ENCODE measurements around the gene VPS18.
"Not testable (repeated sequence)": the region's sequence is repeated elsewhere in the genome, so short reads cannot be mapped to it uniquely, and the experiment has no call there.

The VPS18 gene

GRCh38 chr15:40893733-40894680, at the start of gene VPS18:
VPS18 (plus strand) TSS chr15:40894450; CDS start chr15:40894769, 319 bp downstream.
- peak; percentile 98 for DNase-seq (ENCODE audit: low spot score)

DNA sequence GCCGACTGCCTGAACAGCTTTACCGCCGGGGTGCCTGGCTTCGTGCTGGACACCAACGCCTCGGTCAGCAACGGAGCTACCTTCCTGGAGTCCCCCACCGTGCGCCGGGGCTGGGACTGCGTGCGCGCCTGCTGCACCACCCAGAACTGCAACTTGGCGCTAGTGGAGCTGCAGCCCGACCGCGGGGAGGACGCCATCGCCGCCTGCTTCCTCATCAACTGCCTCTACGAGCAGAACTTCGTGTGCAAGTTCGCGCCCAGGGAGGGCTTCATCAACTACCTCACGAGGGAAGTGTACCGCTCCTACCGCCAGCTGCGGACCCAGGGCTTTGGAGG, 49.6 kb upstream of the VPS18 start:
- peak; percentile 46 for DNase-seq (ENCODE audit: low spot score)

GRCh38 chr15:40845036-40845435, 49.2 kb upstream of the VPS18 start:
- no peak for DNase-seq (ENCODE audit: low spot score)

GRCh38 chr15:40845511-40846284, 48.6 kb upstream of the VPS18 start:
- peak; percentile 94 for DNase-seq (ENCODE audit: low spot score)

GRCh38 chr15:40846841-40847222, 47.4 kb upstream of the VPS18 start:
- peak; percentile 74 for DNase-seq (ENCODE audit: low spot score)

DNA sequence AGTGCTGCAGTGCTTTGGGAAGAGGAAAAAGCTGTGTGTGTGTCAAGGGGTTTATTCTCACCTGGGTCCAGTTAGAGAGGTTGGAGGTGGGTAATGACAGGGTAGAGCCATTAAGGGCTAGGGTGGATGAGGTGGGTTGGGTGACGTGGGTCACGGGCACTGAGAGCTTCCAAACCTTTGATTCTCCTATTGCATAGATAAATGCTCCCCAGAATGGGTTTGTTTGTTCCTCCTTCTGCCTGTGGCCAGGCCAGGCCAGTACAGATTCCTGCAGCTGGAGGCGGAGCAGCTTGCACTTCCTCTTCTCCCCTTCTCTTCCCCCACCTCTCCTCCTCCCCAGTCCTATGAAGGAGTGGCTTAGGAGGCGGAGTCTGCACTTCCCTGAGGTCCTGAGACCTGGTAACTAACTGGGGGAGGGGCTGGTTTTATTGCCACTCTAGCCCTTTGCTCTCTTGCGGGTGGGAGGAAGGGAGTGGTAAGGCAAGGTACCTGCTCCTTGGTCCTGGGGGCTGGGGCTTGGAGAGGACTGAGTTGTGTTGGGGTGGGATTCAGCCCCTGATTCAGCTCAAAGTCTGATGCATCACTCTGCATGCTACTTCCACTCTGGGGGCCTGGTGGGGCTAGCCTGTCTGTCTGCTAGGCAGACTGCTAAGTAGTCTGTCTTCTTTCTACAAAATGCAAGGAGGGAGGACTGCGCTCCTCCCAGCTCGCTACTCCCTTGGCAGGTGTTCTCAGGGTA, 46.9 kb upstream of the VPS18 start:
- peak; percentile 89 for DNase-seq (ENCODE audit: low spot score)

GRCh38 chr15:40850576-40851112, 43.6 kb upstream of the VPS18 start:
- DNase-seq (ENCODE audit: low spot score), result no peak

DNA sequence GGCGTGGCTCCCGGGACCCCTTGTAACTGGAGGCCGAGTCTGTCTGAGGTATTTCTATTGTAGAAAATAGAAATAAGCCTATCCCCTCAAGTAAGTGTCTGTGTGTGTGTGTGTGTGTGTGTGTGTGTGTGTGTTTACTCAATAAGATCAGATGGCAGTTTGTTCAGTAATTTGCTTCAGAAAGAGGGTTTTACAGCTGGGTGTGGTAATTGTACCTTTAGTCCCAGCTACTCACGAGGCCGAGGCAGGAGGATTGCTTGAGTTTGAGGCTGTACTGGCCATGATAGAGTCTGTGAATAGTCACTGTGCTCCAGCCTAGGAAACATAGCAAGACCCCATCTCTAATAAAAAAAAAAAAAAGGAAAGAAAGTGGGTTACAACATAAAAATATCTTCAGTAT, 41.7 kb upstream of the VPS18 start:
- no peak for DNase-seq (ENCODE audit: low spot score)

DNA sequence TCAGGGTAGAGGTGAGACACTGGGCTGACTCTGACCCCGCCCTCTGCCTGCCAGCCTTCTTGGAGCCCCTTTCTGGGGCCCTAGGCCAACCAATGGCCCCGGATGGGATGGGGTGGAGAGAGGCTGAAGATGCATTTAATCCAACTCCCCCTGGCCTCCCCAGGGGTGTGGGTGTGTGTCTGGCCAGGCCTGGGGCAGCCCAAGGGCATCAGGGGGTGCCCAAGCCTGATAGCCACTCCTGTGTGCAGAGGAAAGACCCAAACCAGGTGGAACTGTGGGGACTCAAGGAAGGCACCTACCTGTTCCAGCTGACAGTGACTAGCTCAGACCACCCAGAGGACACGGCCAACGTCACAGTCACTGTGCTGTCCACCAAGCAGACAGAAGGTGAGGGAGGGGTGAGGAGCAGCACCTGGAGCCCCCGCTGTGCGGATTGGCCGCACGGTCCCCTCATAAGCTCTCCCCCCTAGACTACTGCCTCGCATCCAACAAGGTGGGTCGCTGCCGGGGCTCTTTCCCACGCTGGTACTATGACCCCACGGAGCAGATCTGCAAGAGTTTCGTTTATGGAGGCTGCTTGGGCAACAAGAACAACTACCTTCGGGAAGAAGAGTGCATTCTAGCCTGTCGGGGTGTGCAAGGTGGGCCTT, 40.9 kb upstream of the VPS18 start:
- DNase-seq (ENCODE audit: low spot score), result no peak

DNA sequence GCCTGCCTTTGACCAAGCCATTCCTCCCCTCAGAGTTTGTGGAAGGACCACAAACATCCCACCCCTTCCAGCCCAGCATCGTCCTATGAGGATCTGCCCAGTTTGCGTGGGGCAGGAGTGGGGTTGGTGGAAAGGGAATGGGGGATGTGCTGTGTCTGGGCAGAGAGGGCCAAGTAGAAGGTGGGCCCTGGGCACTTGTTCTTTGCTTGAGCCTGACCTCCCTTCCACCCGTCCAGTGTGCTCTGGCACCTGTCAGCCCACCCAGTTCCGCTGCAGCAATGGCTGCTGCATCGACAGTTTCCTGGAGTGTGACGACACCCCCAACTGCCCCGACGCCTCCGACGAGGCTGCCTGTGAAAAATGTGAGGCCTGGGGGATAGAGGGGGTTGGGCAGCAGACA, 40.1 kb upstream of the VPS18 start:
- no peak for DNase-seq (ENCODE audit: low spot score)

DNA sequence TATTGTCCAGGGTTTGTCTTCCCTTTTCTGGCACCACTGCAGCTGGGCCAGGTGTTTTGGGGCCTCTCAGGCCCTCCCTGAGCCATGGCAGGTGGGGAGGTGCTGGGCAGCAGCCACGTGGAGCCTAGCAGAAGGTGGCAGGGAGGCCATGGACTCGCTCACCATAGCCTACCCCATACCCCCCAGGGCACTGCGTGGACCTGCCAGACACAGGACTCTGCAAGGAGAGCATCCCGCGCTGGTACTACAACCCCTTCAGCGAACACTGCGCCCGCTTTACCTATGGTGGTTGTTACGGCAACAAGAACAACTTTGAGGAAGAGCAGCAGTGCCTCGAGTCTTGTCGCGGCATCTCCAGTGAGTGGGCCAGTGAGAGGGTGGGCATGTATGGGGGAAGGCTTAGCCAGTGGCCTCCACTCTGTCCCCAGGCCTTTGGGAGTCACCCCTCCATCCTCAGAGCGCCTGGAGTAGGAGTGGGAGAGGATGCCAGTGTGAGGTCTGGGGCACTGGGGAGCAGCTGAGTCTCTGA, 38.5 kb upstream of the VPS18 start:
- DNase-seq (ENCODE audit: low spot score), result no peak

GRCh38 chr15:40856746-40857145, 37.5 kb upstream of the VPS18 start:
- DNase-seq (ENCODE audit: low spot score), result no peak

- DNase-seq (ENCODE audit: low spot score), result peak; percentile 74
Observed at GRCh38 chr15:40857601-40858341, 36.5 kb upstream of the VPS18 start.

DNA sequence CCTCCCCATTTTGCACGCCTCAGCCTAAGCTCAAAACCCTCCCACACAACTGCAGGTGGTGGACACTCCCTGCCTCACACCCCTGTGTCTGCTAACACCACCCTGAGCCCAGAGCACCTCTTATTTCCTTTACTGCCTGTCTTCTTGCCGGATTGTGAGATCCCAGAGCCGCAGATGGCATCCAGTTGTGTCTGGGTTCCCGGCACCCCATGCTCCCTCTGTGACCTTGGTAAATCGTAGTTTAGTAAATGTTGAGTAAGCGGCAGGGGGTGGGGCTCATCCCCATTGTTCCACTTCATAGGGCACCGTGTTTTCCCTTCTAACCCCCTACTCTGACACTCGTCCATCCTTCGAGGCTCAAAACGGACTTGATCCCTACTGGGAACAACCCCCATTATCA, 35.5 kb upstream of the VPS18 start:
- DNase-seq (ENCODE audit: low spot score), result no peak

DNA sequence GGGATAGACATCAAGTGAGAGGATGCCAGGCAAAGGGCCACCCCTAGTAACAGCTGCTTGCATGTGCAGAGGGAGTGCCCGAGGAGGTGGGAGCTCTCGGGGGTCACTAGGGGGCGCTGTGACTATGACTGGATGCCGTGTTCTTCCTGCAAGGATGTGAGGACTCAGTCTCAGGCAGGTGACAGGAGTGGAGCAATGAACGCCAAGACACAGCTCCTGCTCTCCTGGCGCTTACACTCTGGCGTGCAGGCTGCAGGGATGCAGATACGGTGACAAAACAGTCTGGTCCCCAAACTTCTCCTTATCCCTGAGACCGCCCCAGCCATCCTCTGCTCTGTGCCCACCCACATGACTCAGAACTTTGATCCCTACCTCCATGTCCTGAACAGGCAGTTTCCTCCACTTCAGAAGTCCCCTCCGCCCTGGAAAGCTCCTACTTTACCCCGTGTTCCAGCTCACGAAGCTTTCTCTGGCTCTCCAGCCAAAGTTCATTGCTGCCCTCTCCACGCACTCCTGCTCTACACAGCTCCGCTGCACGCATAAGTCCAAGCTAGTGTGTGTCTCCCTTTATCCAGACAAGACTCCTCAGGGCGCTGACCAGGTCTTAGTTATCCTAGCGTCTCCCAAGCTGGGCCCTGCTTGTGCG, 34.9 kb upstream of the VPS18 start:
- peak; percentile 87 for DNase-seq (ENCODE audit: low spot score)

DNA sequence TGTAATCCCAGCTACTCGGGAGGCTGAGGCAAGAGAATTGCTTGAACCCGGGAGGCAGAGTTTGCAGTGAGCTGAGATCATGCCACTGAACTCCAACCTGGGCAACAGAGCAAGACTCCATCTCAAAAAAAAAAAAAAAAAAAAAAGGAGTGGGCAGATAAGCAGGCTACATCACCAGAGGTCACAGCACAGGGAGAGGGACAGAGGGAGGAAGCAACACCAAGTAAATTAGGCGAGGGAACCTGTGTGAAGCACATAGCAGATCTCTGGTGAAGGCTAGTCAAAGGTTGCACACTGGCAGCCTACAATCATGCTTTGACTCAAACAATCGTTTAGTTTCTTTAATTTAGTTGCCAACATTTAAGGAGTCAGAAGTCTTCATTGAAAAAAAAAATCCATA, 33.1 kb upstream of the VPS18 start:
- DNase-seq (ENCODE audit: low spot score), result not testable (repeated sequence)

DNA sequence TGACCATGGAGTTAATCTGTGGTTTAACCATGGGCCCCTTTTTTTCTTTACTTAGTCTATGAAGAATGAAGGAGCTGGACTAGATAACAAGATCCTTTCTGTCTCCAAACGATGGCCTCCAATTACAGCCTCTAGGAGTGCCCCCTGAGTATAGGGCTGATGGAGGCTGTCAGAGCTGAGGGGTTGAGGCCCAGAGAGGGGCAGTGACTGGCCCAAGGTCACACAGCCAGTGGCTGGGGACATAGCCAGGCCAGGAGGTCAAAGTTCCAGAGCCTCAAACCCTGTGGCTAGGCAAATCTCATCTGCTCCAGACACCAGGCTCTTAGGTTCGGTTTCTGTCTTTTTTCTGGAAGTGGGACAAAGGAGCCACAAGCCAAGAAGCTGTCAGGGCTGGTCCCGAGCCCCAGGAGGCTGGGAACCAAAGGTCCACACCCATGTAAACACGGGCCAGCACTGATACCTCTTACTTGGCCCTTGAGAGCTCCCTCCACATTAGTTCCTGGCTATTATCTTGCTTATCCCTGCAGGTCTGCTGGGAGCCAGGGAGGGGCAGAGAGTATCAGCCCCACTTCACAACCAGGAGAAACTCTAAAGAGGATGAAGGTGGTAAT, 30.5 kb upstream of the VPS18 start:
- no peak for DNase-seq (ENCODE audit: low spot score)

- no peak for DNase-seq (ENCODE audit: low spot score)
Observed at GRCh38 chr15:40867199-40867598, 27.1 kb upstream of the VPS18 start.

GRCh38 chr15:40869686-40870085, 24.6 kb upstream of the VPS18 start:
- DNase-seq (ENCODE audit: low spot score), result no peak

GRCh38 chr15:40870716-40871115, 23.5 kb upstream of the VPS18 start:
- no peak for DNase-seq (ENCODE audit: low spot score)
